Thyroid gland (tissue), 4 donors: ENCODE measurements around the gene KIRREL1.

Source experiments
- CTCF ChIP-seq, 6 experiments: fragments of 200-600 bp in 3 of 6; fragments of 450-650 bp in 3 of 6; sonication (generic) in 3 of 6; IDR thresholded peaks; one replicate each; pipeline ENCODE4 v1.5.1; 2016 to 2019; ENCODE audit warnings: antibody characterized with exemption in 6 of 6, mild to moderate bottlenecking in 2 of 6, inconsistent platforms in 1 of 6, moderate library complexity in 1 of 6
- POLR2A ChIP-seq, 2 donors: fragments of 450-650 bp; IDR thresholded peaks; one replicate each; pipeline ENCODE4 v1.6.1; 2017; ENCODE audit warnings: antibody characterized with exemption in 2 of 2, mild to moderate bottlenecking in 2 of 2, moderate library complexity in 1 of 2

GRCh38 chr1:158101455-158101854 is 108.0 kb downstream of the KIRREL1 start:
- TF ChIP-seq CTCF (IDR thresholded peaks at IDR 0.05) (no peak), POLR2A (IDR thresholded peaks at IDR 0.05) (no peak)
